Measurements from ENCODE around the gene PUS10. TPM values are rescaled to one million over a fixed set of nuclear protein-coding genes. Genes with fewer than 3 reads are reported as not detected.
"Not testable (repeated sequence)": the region's sequence is repeated elsewhere in the genome, so short reads cannot be mapped to it uniquely, and the experiment has no call there.

The PUS10 gene
- total RNA-seq, 4 donors from 2014 or later: 1.9 to 3.2 (median 2.6) TPM

DNA sequence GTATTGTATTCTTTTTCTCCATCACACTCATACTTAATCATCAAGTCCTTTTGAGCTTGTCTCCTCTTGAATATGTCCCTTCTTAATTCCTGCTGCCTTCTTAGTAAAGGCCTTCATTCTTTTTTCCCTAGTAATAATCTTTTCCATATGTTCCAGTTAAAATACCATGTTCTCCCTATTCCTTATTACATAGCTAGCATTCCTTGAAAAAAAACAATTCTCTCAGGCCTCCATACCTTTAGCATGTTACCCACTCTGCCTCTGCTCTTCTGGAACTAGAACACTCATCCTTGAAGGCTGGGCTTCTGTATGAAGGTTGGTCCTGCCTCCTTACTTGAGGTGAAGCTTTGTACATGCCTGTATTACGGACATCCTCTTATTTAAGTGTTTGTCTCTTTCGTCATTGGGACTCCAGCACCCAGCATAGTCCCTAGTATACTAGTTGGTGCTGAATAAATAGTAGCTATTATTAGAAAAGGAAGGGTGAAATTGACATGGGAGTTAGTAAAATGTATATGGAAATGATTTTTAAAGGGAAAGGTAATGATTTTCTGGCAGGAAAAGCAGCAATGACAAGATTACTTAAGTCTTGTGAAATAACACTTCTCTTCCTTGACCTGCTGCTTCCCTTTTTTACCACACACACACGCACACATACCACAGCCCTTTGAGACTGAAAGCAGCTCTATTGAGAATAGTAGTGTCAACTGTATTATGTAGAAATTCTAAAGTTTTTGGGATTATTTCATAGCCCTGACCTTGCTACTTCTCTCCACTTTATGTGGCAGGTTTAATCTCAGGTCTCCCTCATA, 91.1 kb downstream of the PUS10 start:
- WGBS: 75% methylated on average over 3 of the region's 3 CpGs
- no peak overlapping the region for H3K4me3 ChIP-seq
- peaks cover 23 to 37% (median 32%) of the 10 kb centered on the region in 4 donors for H3K36me3 ChIP-seq
- H3K27me3 ChIP-seq: no peaks in the 10 kb centered on the region
- intact Hi-C loops (cut with DNase I): no loop called here
- peak overlapping the region in 1 of 4 donors; percentile 3 for H3K27ac ChIP-seq (replicated peaks in 1 of 4)
- TF ChIP-seq POLR2AphosphoS5 (IDR thresholded peaks at IDR 0.05): no peak
- TF ChIP-seq POLR2A (IDR thresholded peaks at IDR 0.05; ENCODE audit: low read depth): no peak
- TF ChIP-seq, protein P1, sequence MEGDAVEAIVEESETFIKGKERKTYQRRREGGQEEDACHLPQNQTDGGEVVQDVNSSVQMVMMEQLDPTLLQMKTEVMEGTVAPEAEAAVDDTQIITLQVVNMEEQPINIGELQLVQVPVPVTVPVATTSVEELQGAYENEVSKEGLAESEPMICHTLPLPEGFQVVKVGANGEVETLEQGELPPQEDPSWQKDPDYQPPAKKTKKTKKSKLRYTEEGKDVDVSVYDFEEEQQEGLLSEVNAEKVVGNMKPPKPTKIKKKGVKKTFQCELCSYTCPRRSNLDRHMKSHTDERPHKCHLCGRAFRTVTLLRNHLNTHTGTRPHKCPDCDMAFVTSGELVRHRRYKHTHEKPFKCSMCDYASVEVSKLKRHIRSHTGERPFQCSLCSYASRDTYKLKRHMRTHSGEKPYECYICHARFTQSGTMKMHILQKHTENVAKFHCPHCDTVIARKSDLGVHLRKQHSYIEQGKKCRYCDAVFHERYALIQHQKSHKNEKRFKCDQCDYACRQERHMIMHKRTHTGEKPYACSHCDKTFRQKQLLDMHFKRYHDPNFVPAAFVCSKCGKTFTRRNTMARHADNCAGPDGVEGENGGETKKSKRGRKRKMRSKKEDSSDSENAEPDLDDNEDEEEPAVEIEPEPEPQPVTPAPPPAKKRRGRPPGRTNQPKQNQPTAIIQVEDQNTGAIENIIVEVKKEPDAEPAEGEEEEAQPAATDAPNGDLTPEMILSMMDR (IDR thresholded peaks at IDR 0.05): no peak
- no peak for TF ChIP-seq EP300 (IDR thresholded peaks at IDR 0.05)
- H3K4me1 ChIP-seq: peaks cover 0 to 15% (median 10%) of the 10 kb centered on the region in 4 donors
- DNase-seq (ENCODE audit: extremely low spot score): no peak
- H3K9me3 ChIP-seq: no peaks in the 10 kb centered on the region

DNA sequence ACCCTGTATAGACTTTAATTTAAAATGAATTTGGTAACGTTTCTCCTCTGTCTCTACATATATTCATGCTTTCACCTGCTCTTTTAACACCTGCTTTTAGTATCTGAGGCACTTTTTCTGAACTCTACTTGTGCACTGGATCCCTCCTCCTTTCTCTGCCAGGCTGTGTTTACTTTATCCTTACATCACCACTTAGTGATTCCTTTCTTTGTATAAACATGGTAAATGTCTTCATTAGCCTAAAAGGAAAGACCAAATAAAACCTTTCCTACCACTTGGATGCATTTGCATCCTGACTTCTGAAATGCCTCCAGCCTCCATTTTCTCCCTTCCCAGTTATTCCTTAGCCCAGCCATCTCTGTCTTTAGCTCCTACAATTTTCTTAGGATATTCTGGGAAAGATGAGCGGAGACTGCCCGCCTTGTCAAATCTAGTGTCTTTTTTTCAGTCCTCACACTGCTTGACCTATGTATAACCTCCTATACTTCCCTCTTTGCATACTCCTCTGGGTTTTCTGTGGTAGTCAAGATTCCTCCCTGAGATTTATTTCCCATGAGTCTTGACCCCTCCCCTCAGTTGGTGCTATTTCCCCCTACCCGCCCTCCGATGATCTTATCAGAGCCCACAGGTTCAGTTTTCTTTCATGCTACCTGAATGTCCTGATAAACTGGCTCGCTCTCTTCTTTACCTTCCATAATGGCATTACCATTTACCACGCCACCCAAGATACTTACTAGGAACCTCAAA, 91.9 kb downstream of the PUS10 start:
- H3K9me3 ChIP-seq: no peaks in the 10 kb centered on the region
- H3K4me3 ChIP-seq: no peak overlapping the region
- intact Hi-C loops (cut with DNase I): no loop called here
- DNase-seq (ENCODE audit: extremely low spot score): no peak
- peaks cover 22 to 43% (median 33%) of the 10 kb centered on the region in 4 donors for H3K36me3 ChIP-seq
- TF ChIP-seq POLR2A (IDR thresholded peaks at IDR 0.05; ENCODE audit: low read depth): no peak
- TF ChIP-seq, protein P1 (IDR thresholded peaks at IDR 0.05): no peak
- no peak for TF ChIP-seq EP300 (IDR thresholded peaks at IDR 0.05)
- no peak for TF ChIP-seq POLR2AphosphoS5 (IDR thresholded peaks at IDR 0.05)
- WGBS: 80% methylated on average over 7 of the region's 7 CpGs
- peaks cover 0 to 15% (median 10%) of the 10 kb centered on the region in 4 donors for H3K4me1 ChIP-seq
- H3K27me3 ChIP-seq: no peaks in the 10 kb centered on the region
- peak overlapping the region in 2 of 4 donors; percentile 3 to 27 for H3K27ac ChIP-seq (replicated peaks in 1 of 4)

DNA sequence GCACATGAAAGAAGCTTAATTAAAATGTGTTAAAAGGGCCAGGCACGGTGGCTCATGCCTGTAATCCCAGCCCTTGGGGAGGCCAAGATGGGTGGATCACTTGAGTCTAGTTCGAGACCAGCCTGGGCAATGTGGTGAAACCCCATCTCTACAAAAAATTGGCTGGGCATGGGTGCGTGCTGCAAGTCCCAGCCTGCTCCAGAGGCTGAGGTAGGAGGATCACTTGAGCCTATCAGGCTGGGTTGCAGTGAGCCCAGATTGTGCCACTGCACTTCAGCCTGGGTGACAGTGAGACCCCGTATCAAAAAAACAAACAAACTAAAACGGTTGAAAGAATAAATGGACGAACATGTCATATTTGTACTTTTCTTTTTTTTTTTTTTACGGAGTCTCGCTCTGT, 110.7 kb downstream of the PUS10 start:
- Histone ChIP-seq H3K27ac (replicated peaks in 1 of 4) (no peak overlapping the region), H3K4me1 (no peaks in the 10 kb centered on the region), H3K36me3 (peaks cover 5 to 59% (median 37%) of the 10 kb centered on the region in 4 donors), H3K9me3 (no peaks in the 10 kb centered on the region), H3K27me3 (no peaks in the 10 kb centered on the region), H3K4me3 (no peak overlapping the region)
- 92% methylated on average over 8 of the region's 8 CpGs for WGBS
- TF ChIP-seq POLR2A (IDR thresholded peaks at IDR 0.05; ENCODE audit: low read depth) (no peak), POLR2AphosphoS5 (IDR thresholded peaks at IDR 0.05) (no peak), EP300 (IDR thresholded peaks at IDR 0.05) (no peak)
- TF ChIP-seq, protein P1 (IDR thresholded peaks at IDR 0.05): no peak
- DNase-seq (ENCODE audit: extremely low spot score): no peak
- intact Hi-C loops (cut with DNase I): no loop called here

DNA sequence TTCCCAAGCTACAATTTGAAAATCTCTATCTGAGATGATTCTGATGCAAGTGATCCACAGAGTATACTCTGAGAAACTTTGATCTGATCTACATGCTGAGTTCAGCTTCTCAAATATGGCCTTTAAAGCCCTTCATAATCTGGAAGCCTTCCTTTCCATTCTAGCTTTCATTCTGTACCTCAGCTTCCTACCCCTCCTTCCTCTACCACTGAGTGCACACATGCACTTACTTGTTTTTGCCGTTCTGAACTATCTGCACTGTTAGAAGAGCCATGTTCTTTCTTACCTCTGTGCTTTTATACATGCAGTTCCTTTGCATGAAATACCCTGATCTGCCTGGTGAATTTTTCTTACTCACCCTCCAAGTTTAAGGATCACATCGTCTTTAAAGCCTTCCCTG, 111.7 kb downstream of the PUS10 start:
- Histone ChIP-seq H3K9me3 (no peaks in the 10 kb centered on the region), H3K36me3 (peaks cover 13 to 68% (median 42%) of the 10 kb centered on the region in 4 donors), H3K4me1 (no peaks in the 10 kb centered on the region), H3K27ac (replicated peaks in 1 of 4) (no peak overlapping the region), H3K27me3 (no peaks in the 10 kb centered on the region), H3K4me3 (no peak overlapping the region)
- no peak for TF ChIP-seq POLR2A (IDR thresholded peaks at IDR 0.05; ENCODE audit: low read depth)
- TF ChIP-seq, protein P1 (IDR thresholded peaks at IDR 0.05): no peak
- no peak for TF ChIP-seq POLR2AphosphoS5 (IDR thresholded peaks at IDR 0.05)
- no peak for TF ChIP-seq EP300 (IDR thresholded peaks at IDR 0.05)
- intact Hi-C loops (cut with DNase I): no loop called here
- DNase-seq (ENCODE audit: extremely low spot score): no peak
- WGBS: 88% methylated on average over 2 of the region's 2 CpGs

DNA sequence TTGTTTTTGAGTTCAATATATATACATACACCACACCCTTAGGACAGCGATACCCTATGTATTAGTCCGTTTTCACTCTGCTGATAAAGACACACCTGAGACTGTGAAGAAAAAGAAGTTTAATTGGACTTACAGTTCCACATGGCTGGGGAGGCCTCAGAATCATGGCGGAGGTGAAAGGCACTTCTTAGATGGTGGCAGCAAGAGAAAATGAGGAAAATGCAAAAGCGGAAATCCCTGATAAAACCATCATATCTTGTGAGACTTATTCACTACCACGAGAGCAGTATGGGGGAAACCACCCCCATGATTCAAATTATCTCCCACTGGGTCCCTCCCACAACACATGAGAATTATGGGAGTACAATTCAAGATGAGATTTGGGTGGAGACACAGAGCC, 112.2 kb downstream of the PUS10 start:
- H3K27ac ChIP-seq (replicated peaks in 1 of 4); H3K4me1 ChIP-seq; intact Hi-C loops (cut with DNase I); DNase-seq (ENCODE audit: extremely low spot score); H3K9me3 ChIP-seq; H3K4me3 ChIP-seq; H3K27me3 ChIP-seq: not testable (repeated sequence)
- WGBS: 95% methylated on average over 5 of the region's 5 CpGs
- H3K36me3 ChIP-seq: peaks cover 17 to 73% (median 47%) of the 10 kb centered on the region in 4 donors

DNA sequence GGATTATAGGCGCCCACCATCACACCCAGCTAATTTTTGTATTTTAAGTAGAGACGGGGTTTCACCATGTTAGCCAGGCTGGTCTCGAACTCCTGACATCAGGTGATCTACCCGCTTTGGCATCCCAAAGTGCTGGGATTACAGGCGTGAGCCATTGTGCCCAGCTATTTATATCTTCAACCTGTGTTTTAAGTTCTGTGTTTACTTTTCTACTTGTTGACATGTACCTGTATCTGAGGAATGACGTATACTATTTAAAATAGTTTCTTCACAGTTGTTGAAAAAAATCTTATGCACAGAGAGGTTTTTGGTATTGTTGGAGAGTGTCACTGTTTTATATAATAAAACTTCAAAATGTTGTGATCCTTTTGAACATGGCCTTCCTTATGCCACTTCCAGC, 116.8 kb downstream of the PUS10 start:
- DNase-seq (ENCODE audit: extremely low spot score); H3K27ac ChIP-seq (replicated peaks in 1 of 4); H3K27me3 ChIP-seq; H3K4me3 ChIP-seq; H3K9me3 ChIP-seq; intact Hi-C loops (cut with DNase I); H3K4me1 ChIP-seq: not testable (repeated sequence)
- whole genome bisulfite sequencing: 90% methylated on average over 6 of the region's 6 CpGs
- H3K36me3 ChIP-seq: peaks cover 26 to 88% (median 70%) of the 10 kb centered on the region in 4 donors

All from esophagus muscularis mucosa (tissue), 4 donors.